ENCODE data around the gene TEX12. TPM values are rescaled to one million over a fixed set of nuclear protein-coding genes. Genes with fewer than 3 reads are reported as not detected.

The TEX12 gene
- total RNA-seq, 1 donor from 2014 or later = 0.22 TPM

DNA sequence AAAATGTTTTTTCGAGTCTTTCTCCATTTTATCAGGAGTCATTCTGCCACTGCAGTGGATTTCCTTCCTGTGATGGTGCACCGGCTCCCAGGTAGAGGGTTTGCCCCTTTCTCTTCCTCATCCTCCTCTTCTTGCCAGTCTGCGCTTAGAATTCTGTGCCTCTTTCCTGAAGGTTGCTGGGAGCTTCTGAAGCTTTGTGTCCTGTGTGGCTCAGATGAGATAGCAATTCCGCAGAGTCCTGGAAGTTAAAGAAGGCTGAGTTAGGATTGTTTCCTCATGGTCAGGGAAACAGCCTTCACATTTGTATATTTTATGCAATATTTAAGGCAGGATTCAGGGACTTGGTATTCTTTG is 8.4 kb downstream of the TEX12 start:
- peaks cover 36% of the 10 kb centered on the region for H3K4me1 ChIP-seq
- intact Hi-C loops (cut with micrococcal nuclease) = loop anchor here (10.0 kb wide), 1 partner anchor 61 kb away; no protein-coding TSS in a partner anchor
- peak overlapping the region; percentile 65 for H3K4me3 ChIP-seq
- no peaks in the 10 kb centered on the region for H3K9me3 ChIP-seq (replicated peaks)
- TF ChIP-seq CTCF (IDR thresholded peaks at IDR 0.05; ENCODE audit: borderline replicate concordance) = no peak
- peaks cover 6% of the 10 kb centered on the region for H3K36me3 ChIP-seq
- DNase-seq = no peak
- H3K27ac ChIP-seq (replicated peaks) = peak overlapping the region; percentile 86
- H3K27me3 ChIP-seq (ENCODE audit: low read depth) = no peaks in the 10 kb centered on the region

DNA sequence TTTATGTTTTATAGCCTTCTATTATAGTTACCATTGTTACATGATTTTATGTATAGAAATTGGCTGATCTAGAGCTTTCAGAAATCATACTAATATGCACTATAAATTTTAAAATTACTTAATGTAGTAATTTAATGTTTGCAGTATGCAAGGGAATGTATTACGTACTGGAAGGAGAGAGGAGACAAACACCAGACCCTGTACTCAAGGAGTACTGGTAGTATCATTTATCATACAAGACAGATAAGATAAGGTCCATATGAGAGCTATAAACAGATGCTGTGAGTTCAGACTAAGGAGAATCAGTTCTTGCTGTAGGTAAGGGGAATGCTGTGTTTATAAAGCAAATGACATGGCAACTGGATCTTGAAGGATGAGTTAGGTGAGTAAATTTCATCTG is 8.9 kb downstream of the TEX12 start:
- Histone ChIP-seq H3K9me3 (replicated peaks) (no peaks in the 10 kb centered on the region), H3K27ac (replicated peaks) (peak overlapping the region; percentile 86), H3K36me3 (peaks cover 6% of the 10 kb centered on the region), H3K27me3 (ENCODE audit: low read depth) (no peaks in the 10 kb centered on the region), H3K4me3 (peak overlapping the region; percentile 65), H3K4me1 (peaks cover 36% of the 10 kb centered on the region)
- TF ChIP-seq CTCF (IDR thresholded peaks at IDR 0.05; ENCODE audit: borderline replicate concordance) = no peak
- intact Hi-C loops (cut with micrococcal nuclease) = loop anchor here (10.0 kb wide), 1 partner anchor 61 kb away; no protein-coding TSS in a partner anchor
- DNase-seq = no peak

- peaks cover 6% of the 10 kb centered on the region for H3K36me3 ChIP-seq
- no peak for TF ChIP-seq CTCF (IDR thresholded peaks at IDR 0.05; ENCODE audit: borderline replicate concordance)
- H3K4me3 ChIP-seq = peak overlapping the region; percentile 65
- no peak for DNase-seq
- peak overlapping the region; percentile 86 for H3K27ac ChIP-seq (replicated peaks)
- H3K4me1 ChIP-seq = peaks cover 36% of the 10 kb centered on the region
- H3K27me3 ChIP-seq (ENCODE audit: low read depth) = no peaks in the 10 kb centered on the region
- intact Hi-C loops (cut with micrococcal nuclease) = loop anchor here (10.0 kb wide), 1 partner anchor 63 kb away; no protein-coding TSS in a partner anchor
- H3K9me3 ChIP-seq (replicated peaks) = no peaks in the 10 kb centered on the region
Measured at GRCh38 chr11:112177589-112177988, 10.4 kb downstream of the TEX12 start.

DNA sequence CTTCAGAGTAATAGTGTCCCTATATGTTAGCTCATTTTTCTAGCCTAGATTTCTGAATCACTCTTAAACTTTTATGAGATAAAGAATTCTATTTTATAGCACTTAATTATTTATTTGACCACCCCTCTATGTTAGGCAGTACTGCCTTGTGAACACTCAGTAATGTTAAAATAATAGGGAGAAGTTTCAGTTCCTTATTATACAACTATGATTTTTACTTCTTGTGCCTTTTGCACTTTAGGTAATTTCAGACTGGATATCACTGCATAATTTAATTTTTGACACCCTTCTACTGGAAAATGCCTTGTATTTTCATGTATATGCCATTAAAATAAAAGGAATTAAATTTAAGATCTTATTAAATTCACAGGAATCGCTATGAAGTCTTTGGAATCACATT is 11.3 kb downstream of the TEX12 start:
- no peak for DNase-seq
- no peaks in the 10 kb centered on the region for H3K27me3 ChIP-seq (ENCODE audit: low read depth)
- H3K4me1 ChIP-seq = peaks cover 28% of the 10 kb centered on the region
- no peaks in the 10 kb centered on the region for H3K9me3 ChIP-seq (replicated peaks)
- intact Hi-C loops (cut with micrococcal nuclease) = loop anchor here (10.0 kb wide), 1 partner anchor 64 kb away; no protein-coding TSS in a partner anchor
- H3K36me3 ChIP-seq = peaks cover 6% of the 10 kb centered on the region
- H3K27ac ChIP-seq (replicated peaks) = peak overlapping the region; percentile 86
- H3K4me3 ChIP-seq = peak overlapping the region; percentile 65
- TF ChIP-seq CTCF (IDR thresholded peaks at IDR 0.05; ENCODE audit: borderline replicate concordance) = no peak

- H3K36me3 ChIP-seq = peaks cover 6% of the 10 kb centered on the region
- H3K9me3 ChIP-seq (replicated peaks) = no peaks in the 10 kb centered on the region
- TF ChIP-seq CTCF (IDR thresholded peaks at IDR 0.05; ENCODE audit: borderline replicate concordance) = no peak
- no peaks in the 10 kb centered on the region for H3K27me3 ChIP-seq (ENCODE audit: low read depth)
- H3K4me1 ChIP-seq = peaks cover 28% of the 10 kb centered on the region
- intact Hi-C loops (cut with micrococcal nuclease) = loop anchor here (10.0 kb wide), 1 partner anchor 64 kb away; no protein-coding TSS in a partner anchor
- peak overlapping the region; percentile 86 for H3K27ac ChIP-seq (replicated peaks)
- DNase-seq = no peak
- H3K4me3 ChIP-seq = peak overlapping the region; percentile 65
Measured at GRCh38 chr11:112178936-112179335, 11.8 kb downstream of the TEX12 start.
